Karpas-422 (cell line): ENCODE results near the gene FOLR2. TPM values are rescaled to one million over a fixed set of nuclear protein-coding genes. Genes with fewer than 3 reads are reported as not detected.
A peak's percentile ranks its signal among the peaks of the same experiment; 100 is the strongest.

ENCODE experiments used
- DNase-seq: peaks from one replicate; pipeline ENCODE4 v3.0.0-alpha.2; 2015
- H2AFZ ChIP-seq: fragments of 200-600 bp; sonication (generic); 2 replicates; pipeline ENCODE4 v1.6.1; 2014; ENCODE audit warnings: antibody characterized with exemption, low read length, mixed read lengths
- H3K27ac ChIP-seq: fragments of 200-600 bp; sonication (generic); 2 replicates; pipeline ENCODE4 v1.5.1; 2014; ENCODE audit warnings: mild to moderate bottlenecking, low read length, moderate library complexity
- H3K27me3 ChIP-seq: fragments of 200-600 bp; sonication (generic); 2 replicates; pipeline ENCODE4 v1.6.1; 2014; ENCODE audit warnings: low read length, mixed read lengths
- H3K36me3 ChIP-seq: fragments of 200-600 bp; sonication (generic); 2 replicates; pipeline ENCODE4 v1.6.1; 2014; ENCODE audit warnings: low read length, mixed read lengths; ENCODE audit not compliant: insufficient read depth
- H3K4me1 ChIP-seq: fragments of 200-600 bp; sonication (generic); 2 replicates; pipeline ENCODE4 v1.6.1; 2014; ENCODE audit warnings: mild to moderate bottlenecking, low read length, mixed read lengths
- H3K4me2 ChIP-seq: fragments of 200-600 bp; sonication (generic); 2 replicates; pipeline ENCODE4 v1.6.1; 2014; ENCODE audit warnings: low read length, low read depth, mild to moderate bottlenecking; ENCODE audit not compliant: poor library complexity, severe bottlenecking
- H3K4me3 ChIP-seq: fragments of 200-600 bp; sonication (generic); 2 replicates; pipeline ENCODE4 v1.5.1; 2014; ENCODE audit warnings: mild to moderate bottlenecking, antibody characterized with exemption, low read length, mixed read lengths
- H3K79me2 ChIP-seq: fragments of 200-600 bp; sonication (generic); 2 replicates; pipeline ENCODE4 v1.6.1; 2014; ENCODE audit warnings: mild to moderate bottlenecking, low read length, mixed read lengths
- H3K9ac ChIP-seq: fragments of 200-600 bp; sonication (generic); 2 replicates; pipeline ENCODE4 v1.6.0; 2014; ENCODE audit warnings: low read length
- H3K9me2 ChIP-seq: fragments of 200-600 bp; sonication (generic), shearing (Covaris generic); replicated peaks from 2 replicates; pipeline ENCODE4 v1.6.0; 2014; ENCODE audit warnings: mild to moderate bottlenecking, low read length, moderate library complexity; ENCODE audit not compliant: insufficient read depth
- H3K9me3 ChIP-seq: fragments of 300-700, 200-600 bp; sonication (generic); 2 replicates; pipeline ENCODE4 v1.6.1; 2014; ENCODE audit warnings: low read length, mixed read lengths
- H4K20me1 ChIP-seq: fragments of 200-600 bp; sonication (generic); 2 replicates; pipeline ENCODE4 v1.6.1; 2014; ENCODE audit warnings: mild to moderate bottlenecking, antibody characterized with exemption, low read length, low read depth; ENCODE audit not compliant: insufficient read depth
- total RNA-seq: library from RNA; depleted of rRNA; stranded (reverse); fragments of >200 nt; shearing (Covaris generic); gene quantifications from 2 replicates; pipeline ENCODE4 v1.2.3, GENCODE V29; 2014; ENCODE audit warnings: low replicate concordance

The FOLR2 gene
- total RNA-seq, 1 experiment from 2014 or later: 16.0 TPM

DNA sequence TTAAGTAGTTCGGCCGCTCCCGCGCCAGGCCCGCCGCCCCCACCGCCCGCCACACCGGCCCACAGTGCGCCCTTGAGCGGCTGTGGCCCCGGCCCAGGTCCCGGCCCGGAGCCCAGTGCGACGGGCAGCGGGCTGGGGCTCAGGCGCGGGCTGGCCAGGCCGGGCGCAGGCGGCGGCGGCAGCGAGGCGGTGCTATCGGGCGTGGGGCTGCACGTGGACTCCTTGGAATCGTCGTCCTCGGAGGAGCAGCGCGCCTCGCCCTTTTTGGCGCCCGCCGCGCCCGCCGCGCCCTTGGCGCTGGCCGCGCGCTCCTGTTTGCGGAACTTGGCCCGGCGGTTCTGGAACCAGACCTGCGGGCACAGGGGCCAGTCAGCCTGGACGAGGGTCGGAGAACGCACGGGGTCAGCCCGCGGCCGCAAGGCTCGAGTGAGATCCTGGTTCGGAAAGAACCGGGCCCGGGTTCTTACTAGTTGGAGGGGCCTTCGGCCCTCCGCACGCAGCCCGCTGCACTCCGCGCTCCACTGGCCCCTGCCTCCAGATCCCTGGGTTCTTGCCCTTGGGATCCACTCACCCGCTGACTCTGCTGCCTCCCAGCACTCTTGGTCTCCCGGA, 23.4 kb downstream of the FOLR2 start:
- Histone ChIP-seq H2AFZ (no peak overlapping the region), H3K9ac (no peak overlapping the region), H3K36me3 (0 out of 2 replicates have a peak, but pooled peaks cover 5% of the 10 kb centered on the region), H3K27me3 (no peaks in the 10 kb centered on the region), H3K79me2 (no peaks in the 10 kb centered on the region), H4K20me1 (peaks cover 8% of the 10 kb centered on the region; the same call in 1 of the 2 replicates), H3K9me3 (no peaks in the 10 kb centered on the region), H3K9me2 (no peaks in the 10 kb centered on the region), H3K4me1 (no peaks in the 10 kb centered on the region), H3K4me2 (no peak overlapping the region), H3K27ac (no peak overlapping the region), H3K4me3 (no peak overlapping the region)
- no peak for DNase-seq

- 0 out of 2 replicates have a peak, but pooled peaks cover 5% of the 10 kb centered on the region for H3K36me3 ChIP-seq
- H3K27ac ChIP-seq: no peak overlapping the region
- no peaks in the 10 kb centered on the region for H3K9me3 ChIP-seq
- H3K27me3 ChIP-seq: no peaks in the 10 kb centered on the region
- H3K9me2 ChIP-seq: no peaks in the 10 kb centered on the region
- peak; percentile 59 for DNase-seq
- no peaks in the 10 kb centered on the region for H3K4me1 ChIP-seq
- H2AFZ ChIP-seq: no peak overlapping the region
- H3K4me2 ChIP-seq: no peak overlapping the region
- H4K20me1 ChIP-seq: peaks cover 8% of the 10 kb centered on the region; the same call in 1 of the 2 replicates
- no peaks in the 10 kb centered on the region for H3K79me2 ChIP-seq
- H3K9ac ChIP-seq: no peak overlapping the region
- H3K4me3 ChIP-seq: no peak overlapping the region
Measured at GRCh38 chr11:72240461-72241290, 24.1 kb downstream of the FOLR2 start.

- no peak overlapping the region for H3K9ac ChIP-seq
- no peak overlapping the region for H3K27ac ChIP-seq
- no peaks in the 10 kb centered on the region for H3K27me3 ChIP-seq
- H3K79me2 ChIP-seq: no peaks in the 10 kb centered on the region
- H3K4me2 ChIP-seq: no peak overlapping the region
- no peaks in the 10 kb centered on the region for H3K9me3 ChIP-seq
- no peaks in the 10 kb centered on the region for H3K9me2 ChIP-seq
- no peak overlapping the region for H3K4me3 ChIP-seq
- H4K20me1 ChIP-seq: peaks cover 8% of the 10 kb centered on the region; the same call in 1 of the 2 replicates
- H3K4me1 ChIP-seq: no peaks in the 10 kb centered on the region
- no peak overlapping the region for H2AFZ ChIP-seq
- 0 out of 2 replicates have a peak, but pooled peaks cover 3% of the 10 kb centered on the region for H3K36me3 ChIP-seq
- DNase-seq: no peak
Measured at GRCh38 chr11:72241291-72241781, 24.7 kb downstream of the FOLR2 start.

- Histone ChIP-seq H3K9ac (no peak overlapping the region), H3K27me3 (no peaks in the 10 kb centered on the region)
Measured at GRCh38 chr11:72242141-72242540, 25.5 kb downstream of the FOLR2 start.

DNA sequence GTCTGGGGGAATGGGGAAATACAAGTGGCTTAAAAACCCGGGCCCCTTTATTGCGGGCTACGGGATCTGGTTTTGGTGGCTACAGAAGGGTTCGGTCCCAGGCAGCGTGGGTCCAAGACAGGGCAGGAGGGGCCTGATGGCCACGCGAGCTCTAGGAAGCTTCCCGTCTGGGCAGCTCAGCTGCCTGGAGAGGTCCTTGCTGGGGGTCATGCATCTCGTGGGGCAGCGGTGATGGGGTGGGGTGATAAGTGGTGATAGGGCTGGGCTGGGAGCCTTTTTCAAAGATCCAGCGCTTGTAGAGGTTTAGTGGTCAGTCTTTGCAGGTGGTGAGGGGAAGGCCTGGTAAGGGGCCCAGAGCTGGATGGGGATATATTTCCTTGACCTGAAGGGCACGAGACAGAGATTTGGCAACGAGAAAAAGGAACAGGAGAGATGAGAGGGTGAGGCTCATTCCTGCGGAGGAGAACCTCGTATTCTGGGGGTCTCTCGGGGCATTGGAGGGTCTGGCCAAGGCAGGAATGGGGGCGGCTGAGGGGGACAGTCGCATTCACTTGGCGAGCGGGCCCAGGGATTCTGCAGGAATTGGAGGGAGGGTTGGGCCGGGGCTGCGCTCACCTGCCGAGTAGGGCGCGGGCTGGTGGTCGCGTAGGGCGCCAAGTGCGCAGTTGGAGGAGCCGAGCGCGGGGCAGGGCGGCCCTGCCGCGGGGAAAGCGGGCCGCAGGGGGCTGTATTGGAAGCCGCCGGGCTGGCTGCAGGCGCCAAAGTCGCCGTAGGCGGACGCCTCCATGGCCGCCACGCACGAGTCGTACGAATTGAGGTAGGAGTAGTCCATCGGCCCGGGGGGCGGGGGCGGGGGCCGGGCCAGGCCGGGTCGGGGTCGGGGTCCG, 26.8 kb downstream of the FOLR2 start:
- Histone ChIP-seq H3K9ac (no peak overlapping the region), H3K4me1 (no peaks in the 10 kb centered on the region), H4K20me1 (peaks cover 6% of the 10 kb centered on the region; the same call in 1 of the 2 replicates), H3K27ac (no peak overlapping the region), H3K27me3 (no peaks in the 10 kb centered on the region), H2AFZ (no peak overlapping the region), H3K4me3 (no peak overlapping the region), H3K9me3 (no peaks in the 10 kb centered on the region), H3K4me2 (no peak overlapping the region), H3K36me3 (0 out of 2 replicates have a peak, but pooled peaks cover 1% of the 10 kb centered on the region), H3K79me2 (no peaks in the 10 kb centered on the region), H3K9me2 (no peaks in the 10 kb centered on the region)
- DNase-seq: no peak

More at GRCh38 chr11:72242141-72242540, 25.5 kb downstream of the FOLR2 start:
- Histone ChIP-seq H3K4me2 (no peak overlapping the region), H3K79me2 (no peaks in the 10 kb centered on the region), H3K9me3 (no peaks in the 10 kb centered on the region), H3K36me3 (0 out of 2 replicates have a peak, but pooled peaks cover 3% of the 10 kb centered on the region), H4K20me1 (peaks cover 8% of the 10 kb centered on the region; the same call in 1 of the 2 replicates), H2AFZ (no peak overlapping the region), H3K4me1 (no peaks in the 10 kb centered on the region), H3K4me3 (no peak overlapping the region), H3K9me2 (no peaks in the 10 kb centered on the region), H3K27ac (no peak overlapping the region)
- DNase-seq: no peak

DNA sequence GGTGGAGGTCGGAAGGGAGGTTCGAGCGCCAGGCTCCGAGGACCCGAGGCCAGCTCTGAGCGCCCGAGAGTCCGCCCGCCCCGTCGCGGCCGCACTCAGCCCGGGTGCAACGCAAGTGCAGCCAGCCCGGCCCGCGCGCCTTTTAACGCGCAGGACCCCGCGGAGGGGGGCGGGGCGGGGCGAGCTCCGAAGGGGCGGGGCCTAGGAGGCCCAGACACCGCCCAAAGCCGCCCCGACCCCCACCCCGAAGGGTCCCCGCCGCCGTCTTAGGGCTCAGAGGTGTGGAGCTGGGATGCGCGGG, 27.4 kb downstream of the FOLR2 start, which contains the start of gene PHOX2A:
Gene PHOX2A, minus strand, starts transcription at position 117 of the 301 bp plus-strand sequence. CDS start 172 bp downstream, outside the sequence.
- no peak within 1 kb of the TSS for H3K27ac ChIP-seq
- no peaks in the 10 kb centered on the region for H3K27me3 ChIP-seq
- no peaks in the 10 kb centered on the region for H3K4me1 ChIP-seq
- no peaks in the 10 kb centered on the region for H3K9me3 ChIP-seq
- no peaks in the 10 kb centered on the region for H3K36me3 ChIP-seq
- no peaks in the 10 kb centered on the region for H3K79me2 ChIP-seq
- H3K9me2 ChIP-seq: no peaks in the 10 kb centered on the region
- no peak within 1 kb of the TSS for H3K4me3 ChIP-seq
- H3K9ac ChIP-seq: no peak within 1 kb of the TSS
- H2AFZ ChIP-seq: no peak within 1 kb of the TSS
- 0 out of 2 replicates have a peak, but pooled peaks cover under 1% of the 10 kb centered on the region for H4K20me1 ChIP-seq
- H3K4me2 ChIP-seq: no peak within 1 kb of the TSS
- no peak for DNase-seq

- no peaks in the 10 kb centered on the region for H3K27me3 ChIP-seq
- no peaks in the 10 kb centered on the region for H4K20me1 ChIP-seq
- no peak overlapping the region for H3K4me2 ChIP-seq
- H3K9me3 ChIP-seq: no peaks in the 10 kb centered on the region
- no peak overlapping the region for H3K27ac ChIP-seq
- H2AFZ ChIP-seq: no peak overlapping the region
- no peaks in the 10 kb centered on the region for H3K4me1 ChIP-seq
- H3K79me2 ChIP-seq: no peaks in the 10 kb centered on the region
- H3K9me2 ChIP-seq: no peaks in the 10 kb centered on the region
- no peak overlapping the region for H3K4me3 ChIP-seq
- no peak for DNase-seq
- H3K36me3 ChIP-seq: no peaks in the 10 kb centered on the region
- H3K9ac ChIP-seq: no peak overlapping the region
Measured at GRCh38 chr11:72244361-72245262, 28.0 kb downstream of the FOLR2 start.
